ENCODE data around the gene FAM227A. TPM values are rescaled to one million over a fixed set of nuclear protein-coding genes. Genes with fewer than 3 reads are reported as not detected.
"Not testable (repeated sequence)": the region's sequence is repeated elsewhere in the genome, so short reads cannot be mapped to it uniquely, and the experiment has no call there.

Gene FAM227A
- total RNA-seq, 1 donor from 2014 or later: 0.16 TPM

- H3K9me3 Mint-ChIP-seq: peaks cover 6% of the 10 kb centered on the region
These were observed 41.7 kb downstream of the FAM227A start for GRCh38 chr22:38614332-38615063.

GRCh38 chr22:38613588-38613987, 42.6 kb downstream of the FAM227A start:
- Mint-ChIP-seq H3K4me1 (ENCODE audit: low read depth) (no peaks in the 10 kb centered on the region), H3K36me3 (ENCODE audit: low read depth) (no peaks in the 10 kb centered on the region), H3K27me3 (ENCODE audit: insufficient read depth) (peaks cover 12% of the 10 kb centered on the region), H3K4me3 (no peak overlapping the region), H3K27ac (no peak overlapping the region), H3K9me3 (peaks cover 6% of the 10 kb centered on the region)
- DNase-seq (ENCODE audit: low spot score): no peak
- intact Hi-C loops (cut with micrococcal nuclease): no loop called here

More at GRCh38 chr22:38614332-38615063, 41.7 kb downstream of the FAM227A start:
- Mint-ChIP-seq H3K4me3 (no peak overlapping the region), H3K4me1 (ENCODE audit: low read depth) (no peaks in the 10 kb centered on the region), H3K27me3 (ENCODE audit: insufficient read depth) (peaks cover 12% of the 10 kb centered on the region), H3K36me3 (ENCODE audit: low read depth) (no peaks in the 10 kb centered on the region), H3K27ac (no peak overlapping the region)
- DNase-seq (ENCODE audit: low spot score): no peak
- intact Hi-C loops (cut with micrococcal nuclease): no loop called here

DNA sequence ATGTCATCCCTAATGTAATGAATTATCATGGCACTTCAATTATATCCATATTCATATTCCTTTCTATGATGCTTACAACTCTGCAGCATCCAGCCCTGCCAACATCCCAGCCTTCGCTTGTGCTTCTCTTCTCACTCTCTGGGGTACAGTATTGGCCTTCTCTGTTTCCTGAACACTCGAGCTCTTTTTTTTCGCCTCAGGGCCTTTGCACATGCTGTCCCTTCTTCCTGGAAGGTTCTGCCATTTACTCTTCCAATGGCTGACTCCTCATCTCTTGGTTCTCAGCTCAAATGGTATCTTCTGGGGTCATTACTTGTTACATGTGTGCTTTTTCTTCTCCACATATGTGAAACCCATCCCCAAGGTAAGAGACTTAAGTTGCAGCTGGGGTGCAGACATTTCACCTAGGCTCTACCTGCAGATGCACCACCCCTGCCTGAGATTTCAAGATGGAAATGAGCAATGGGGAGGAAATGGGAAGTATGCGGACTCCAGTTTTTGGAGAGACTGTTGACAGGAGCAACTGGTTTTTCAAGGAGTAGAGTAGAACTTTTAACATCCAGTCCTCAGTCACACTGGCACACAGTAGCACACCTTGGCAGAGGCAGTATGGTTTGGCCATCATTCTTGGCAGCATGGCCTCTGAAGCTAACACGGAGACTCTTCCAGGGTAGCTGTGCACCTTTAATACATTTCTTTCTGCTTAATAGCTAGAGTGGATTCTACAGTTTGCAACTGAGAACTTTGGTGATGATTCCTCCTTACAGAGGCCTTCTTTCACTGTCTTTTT, 43.8 kb downstream of the FAM227A start:
- Mint-ChIP-seq H3K27me3 (ENCODE audit: insufficient read depth) (peaks cover 9% of the 10 kb centered on the region), H3K27ac (no peak overlapping the region), H3K36me3 (ENCODE audit: low read depth) (no peaks in the 10 kb centered on the region), H3K9me3 (no peaks in the 10 kb centered on the region), H3K4me1 (ENCODE audit: low read depth) (no peaks in the 10 kb centered on the region), H3K4me3 (no peak overlapping the region)
- intact Hi-C loops (cut with micrococcal nuclease): no loop called here
- DNase-seq (ENCODE audit: low spot score): no peak

DNA sequence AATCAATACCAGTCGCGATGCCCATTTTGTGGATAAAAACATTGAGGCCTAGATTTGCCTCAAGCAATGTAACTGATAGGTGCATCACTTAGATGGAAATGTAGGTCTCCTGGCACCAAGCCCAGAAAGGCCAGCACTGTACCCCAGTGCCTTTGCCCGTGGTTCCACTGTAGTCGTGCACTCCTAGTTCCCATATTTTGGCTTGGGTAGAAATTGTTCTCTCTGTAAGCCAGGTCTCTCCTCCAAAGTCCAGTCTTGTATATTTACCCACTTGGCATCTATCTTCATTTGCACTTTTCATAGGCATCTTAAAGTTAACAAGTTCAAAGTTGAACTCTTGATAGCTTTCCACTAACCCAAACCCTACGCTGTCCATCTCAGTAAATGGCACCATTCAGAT, 44.6 kb downstream of the FAM227A start:
- DNase-seq (ENCODE audit: low spot score): no peak
- H3K4me1 Mint-ChIP-seq (ENCODE audit: low read depth): no peaks in the 10 kb centered on the region
- H3K27me3 Mint-ChIP-seq (ENCODE audit: insufficient read depth): peaks cover 7% of the 10 kb centered on the region
- intact Hi-C loops (cut with micrococcal nuclease): no loop called here
- H3K36me3 Mint-ChIP-seq (ENCODE audit: low read depth): no peaks in the 10 kb centered on the region
- no peaks in the 10 kb centered on the region for H3K9me3 Mint-ChIP-seq
- no peak overlapping the region for H3K4me3 Mint-ChIP-seq
- no peak overlapping the region for H3K27ac Mint-ChIP-seq

GRCh38 chr22:38610234-38610633, 46.0 kb downstream of the FAM227A start:
- Mint-ChIP-seq H3K9me3 (no peaks in the 10 kb centered on the region), H3K27me3 (ENCODE audit: insufficient read depth) (peaks cover 13% of the 10 kb centered on the region), H3K36me3 (ENCODE audit: low read depth) (no peaks in the 10 kb centered on the region), H3K4me3 (no peak overlapping the region), H3K27ac (no peak overlapping the region), H3K4me1 (ENCODE audit: low read depth) (no peaks in the 10 kb centered on the region)
- intact Hi-C loops (cut with micrococcal nuclease): no loop called here
- DNase-seq (ENCODE audit: low spot score): no peak

DNA sequence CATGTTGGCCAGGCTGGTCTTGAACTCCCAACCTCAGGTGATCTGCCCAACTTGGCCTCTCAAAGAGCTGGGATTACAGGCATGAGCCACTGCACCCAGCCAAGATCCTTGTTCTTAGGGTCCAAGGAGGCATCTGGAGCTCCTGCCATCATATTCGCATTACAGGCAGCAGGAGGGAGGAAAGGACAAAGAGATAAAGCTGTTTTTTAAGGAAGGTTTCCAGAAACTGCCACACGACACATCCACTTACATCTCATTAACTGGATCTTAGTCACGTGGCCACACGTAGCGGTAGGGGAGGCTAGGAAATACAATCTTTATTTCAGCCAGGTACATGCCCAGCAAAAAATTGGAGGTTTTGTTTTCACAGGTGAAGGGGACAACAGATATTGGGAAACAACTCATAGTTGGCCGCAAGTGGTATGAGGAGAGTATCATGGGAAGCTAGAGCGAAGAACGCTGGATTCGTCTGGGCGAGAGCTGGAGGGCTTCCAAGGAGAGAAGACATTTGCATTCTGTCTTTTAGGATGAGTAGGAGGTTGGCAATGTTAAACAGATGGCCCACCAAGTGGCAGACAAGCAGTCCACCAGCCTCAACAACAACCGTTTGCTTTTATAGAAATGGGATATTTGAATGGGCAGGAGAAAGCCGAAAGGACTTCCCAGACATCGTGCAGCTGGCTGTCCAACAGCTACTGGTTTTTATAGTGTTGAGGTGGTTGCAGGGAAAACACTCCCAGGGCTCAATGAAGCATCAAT, 47.0 kb downstream of the FAM227A start:
- intact Hi-C loops (cut with micrococcal nuclease): no loop called here
- peaks cover 15% of the 10 kb centered on the region for H3K27me3 Mint-ChIP-seq (ENCODE audit: insufficient read depth)
- DNase-seq (ENCODE audit: low spot score): no peak
- no peaks in the 10 kb centered on the region for H3K9me3 Mint-ChIP-seq
- no peak overlapping the region for H3K27ac Mint-ChIP-seq
- no peaks in the 10 kb centered on the region for H3K4me1 Mint-ChIP-seq (ENCODE audit: low read depth)
- no peaks in the 10 kb centered on the region for H3K36me3 Mint-ChIP-seq (ENCODE audit: low read depth)
- H3K4me3 Mint-ChIP-seq: no peak overlapping the region

GRCh38 chr22:38607680-38608079, 48.5 kb downstream of the FAM227A start:
- Mint-ChIP-seq H3K27me3 (ENCODE audit: insufficient read depth) (peaks cover 15% of the 10 kb centered on the region), H3K9me3 (no peaks in the 10 kb centered on the region), H3K4me3 (no peak overlapping the region), H3K36me3 (ENCODE audit: low read depth) (no peaks in the 10 kb centered on the region), H3K4me1 (ENCODE audit: low read depth) (no peaks in the 10 kb centered on the region), H3K27ac (no peak overlapping the region)
- DNase-seq (ENCODE audit: low spot score): no peak
- intact Hi-C loops (cut with micrococcal nuclease): no loop called here

DNA sequence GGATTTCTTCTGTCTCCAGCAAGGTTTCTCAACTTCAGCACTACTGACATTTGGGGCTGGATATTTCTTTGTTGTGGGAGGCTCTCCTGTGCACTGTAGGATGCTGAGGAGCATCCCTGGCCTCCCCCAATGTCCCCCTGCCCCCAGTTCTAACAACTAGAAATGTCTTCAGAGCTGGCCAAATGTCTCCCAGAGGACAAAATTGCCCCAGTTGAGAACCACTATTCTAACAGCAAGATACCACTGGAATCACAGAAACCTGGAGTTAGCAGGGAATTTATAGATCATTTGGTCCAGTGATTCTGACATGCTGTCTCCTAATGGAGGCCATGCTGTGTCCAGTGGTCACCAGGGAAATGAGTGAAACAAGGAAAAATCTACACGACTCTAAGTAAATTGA, 54.0 kb downstream of the FAM227A start:
- Mint-ChIP-seq H3K27me3 (ENCODE audit: insufficient read depth) (peaks cover 11% of the 10 kb centered on the region), H3K9me3 (no peaks in the 10 kb centered on the region), H3K4me3 (no peak overlapping the region), H3K27ac (no peak overlapping the region), H3K4me1 (ENCODE audit: low read depth) (no peaks in the 10 kb centered on the region), H3K36me3 (ENCODE audit: low read depth) (no peaks in the 10 kb centered on the region)
- DNase-seq (ENCODE audit: low spot score): no peak
- intact Hi-C loops (cut with micrococcal nuclease): no loop called here

DNA sequence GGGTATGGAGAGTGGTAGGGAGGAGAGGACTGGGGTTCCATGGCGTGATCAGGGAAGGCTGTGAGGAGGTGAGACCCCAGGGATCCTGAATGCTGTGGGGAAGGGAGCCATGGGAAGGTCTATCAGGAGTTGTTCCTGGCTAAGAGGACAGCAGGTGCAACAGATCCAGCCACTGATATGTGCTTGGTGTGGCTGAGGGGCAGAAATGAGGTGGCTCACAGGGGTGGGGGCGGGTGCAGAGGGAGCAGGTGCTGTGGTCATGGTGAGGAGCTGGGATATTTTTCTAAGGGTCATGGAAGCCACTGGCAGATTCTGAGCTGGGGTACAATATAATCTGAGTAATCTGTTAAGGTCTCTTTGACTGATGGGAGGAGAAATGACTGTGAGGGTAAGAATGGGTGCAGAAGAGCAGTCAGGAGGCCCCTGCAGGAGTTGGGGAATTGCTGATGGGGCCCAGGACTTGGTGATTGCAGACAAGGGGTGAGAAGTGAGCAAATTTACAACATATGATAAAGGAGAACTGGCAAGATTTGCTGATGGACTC, 54.9 kb downstream of the FAM227A start:
- H3K27ac Mint-ChIP-seq: no peak overlapping the region
- intact Hi-C loops (cut with micrococcal nuclease): no loop called here
- DNase-seq (ENCODE audit: low spot score): no peak
- no peaks in the 10 kb centered on the region for H3K4me1 Mint-ChIP-seq (ENCODE audit: low read depth)
- no peaks in the 10 kb centered on the region for H3K9me3 Mint-ChIP-seq
- peaks cover 9% of the 10 kb centered on the region for H3K27me3 Mint-ChIP-seq (ENCODE audit: insufficient read depth)
- H3K4me3 Mint-ChIP-seq: no peak overlapping the region
- no peaks in the 10 kb centered on the region for H3K36me3 Mint-ChIP-seq (ENCODE audit: low read depth)

DNA sequence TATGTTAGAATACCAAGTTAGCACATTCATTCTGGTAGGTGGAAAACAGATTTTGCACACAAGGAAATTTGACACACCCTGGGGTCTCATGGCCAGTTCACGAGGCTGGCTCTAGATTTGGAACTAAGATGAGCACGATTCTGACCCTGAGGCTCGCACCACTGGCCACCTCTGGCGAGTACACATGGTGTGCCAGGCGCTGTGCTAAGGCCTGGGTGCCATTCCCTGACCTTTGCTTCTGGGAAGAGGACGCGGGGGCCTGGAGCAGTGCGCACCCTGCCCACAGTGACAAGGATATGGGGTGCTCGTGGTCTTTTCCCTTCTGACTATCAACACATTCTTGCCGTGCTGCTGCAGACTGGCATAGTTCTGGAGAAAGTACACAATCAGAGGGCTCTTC, 56.7 kb downstream of the FAM227A start:
- intact Hi-C loops (cut with micrococcal nuclease): no loop called here
- H3K4me3 Mint-ChIP-seq: no peak overlapping the region
- peaks cover 7% of the 10 kb centered on the region for H3K27me3 Mint-ChIP-seq (ENCODE audit: insufficient read depth)
- no peaks in the 10 kb centered on the region for H3K36me3 Mint-ChIP-seq (ENCODE audit: low read depth)
- H3K4me1 Mint-ChIP-seq (ENCODE audit: low read depth): no peaks in the 10 kb centered on the region
- H3K27ac Mint-ChIP-seq: no peak overlapping the region
- DNase-seq (ENCODE audit: low spot score): no peak
- no peaks in the 10 kb centered on the region for H3K9me3 Mint-ChIP-seq

- H3K27ac Mint-ChIP-seq; DNase-seq (ENCODE audit: low spot score); H3K9me3 Mint-ChIP-seq; intact Hi-C loops (cut with micrococcal nuclease); H3K27me3 Mint-ChIP-seq (ENCODE audit: insufficient read depth); H3K4me1 Mint-ChIP-seq (ENCODE audit: low read depth); H3K36me3 Mint-ChIP-seq (ENCODE audit: low read depth); H3K4me3 Mint-ChIP-seq: not testable (repeated sequence)
These were observed 73.3 kb downstream of the FAM227A start for GRCh38 chr22:38582923-38583322.

DNA sequence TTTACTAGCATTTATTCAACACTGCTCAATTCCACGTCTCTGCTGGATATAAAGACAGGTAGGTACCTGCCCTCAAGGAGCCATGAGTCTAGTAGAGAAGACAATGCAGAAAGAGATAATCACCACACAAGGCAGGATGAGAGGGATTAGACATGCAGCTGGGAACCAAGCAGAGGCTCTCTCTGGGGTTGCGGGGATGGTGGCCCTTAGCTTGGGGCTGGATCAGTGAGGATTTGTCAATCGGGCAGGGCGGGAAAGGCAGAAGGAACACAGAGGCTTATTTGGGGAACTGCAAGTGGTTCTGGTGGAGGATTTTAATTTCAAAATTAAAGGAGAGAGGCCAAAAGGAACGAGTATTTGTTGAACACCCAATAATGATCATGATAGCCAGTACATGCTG, 77.7 kb downstream of the FAM227A start:
- DNase-seq (ENCODE audit: low spot score): no peak
- H3K9me3 Mint-ChIP-seq: no peaks in the 10 kb centered on the region
- H3K4me3 Mint-ChIP-seq: no peak overlapping the region
- H3K27me3 Mint-ChIP-seq (ENCODE audit: insufficient read depth): peaks cover 7% of the 10 kb centered on the region
- H3K36me3 Mint-ChIP-seq (ENCODE audit: low read depth): no peaks in the 10 kb centered on the region
- H3K27ac Mint-ChIP-seq: no peak overlapping the region
- H3K4me1 Mint-ChIP-seq (ENCODE audit: low read depth): no peaks in the 10 kb centered on the region
- intact Hi-C loops (cut with micrococcal nuclease): no loop called here

GRCh38 chr22:38572065-38572464, 84.1 kb downstream of the FAM227A start:
- H3K4me1 Mint-ChIP-seq (ENCODE audit: low read depth): peaks cover 16% of the 10 kb centered on the region
- no peaks in the 10 kb centered on the region for H3K36me3 Mint-ChIP-seq (ENCODE audit: low read depth)
- no peaks in the 10 kb centered on the region for H3K9me3 Mint-ChIP-seq
- H3K27ac Mint-ChIP-seq: no peak overlapping the region
- H3K27me3 Mint-ChIP-seq (ENCODE audit: insufficient read depth): no peaks in the 10 kb centered on the region
- no peak overlapping the region for H3K4me3 Mint-ChIP-seq
- intact Hi-C loops (cut with micrococcal nuclease): loop anchor here (1.0 to 5.0 kb wide), 3 partner anchors 135 to 520 kb away; partner anchors contain the start of gene GTPBP1
- DNase-seq (ENCODE audit: low spot score): no peak

Measured in activated T-helper 1 cell treated with anti-CD3 and anti-CD28 coated beads, Interleukin-12 subunit alpha, Interleukin-12 subunit beta, Interleukin-2, Interleukin-4 antibody, amounts not matched to agents 30 ng/mL and 10 ng/mL and 1 ng/mL, durations not matched to agents 14 hours and 24 hours and 36 hours (primary cell).